22Rv1 (cell line): ENCODE data around the gene ZDHHC11.
"Not testable (repeated sequence)": the region's sequence is repeated elsewhere in the genome, so short reads cannot be mapped to it uniquely, and the experiment has no call there.

Source experiments
- ZFX ChIP-seq: fragments of 450-650 bp; IDR thresholded peaks from 2 replicates; pipeline ENCODE4 v1.6.1; 2017; ENCODE audit warnings: antibody characterized with exemption, borderline replicate concordance
- TF ChIP-seq, protein P1 (sequence below): fragments of 450-650 bp; IDR thresholded peaks from 2 replicates; pipeline ENCODE4 v1.5.1; 2017; ENCODE audit warnings: mild to moderate bottlenecking

DNA sequence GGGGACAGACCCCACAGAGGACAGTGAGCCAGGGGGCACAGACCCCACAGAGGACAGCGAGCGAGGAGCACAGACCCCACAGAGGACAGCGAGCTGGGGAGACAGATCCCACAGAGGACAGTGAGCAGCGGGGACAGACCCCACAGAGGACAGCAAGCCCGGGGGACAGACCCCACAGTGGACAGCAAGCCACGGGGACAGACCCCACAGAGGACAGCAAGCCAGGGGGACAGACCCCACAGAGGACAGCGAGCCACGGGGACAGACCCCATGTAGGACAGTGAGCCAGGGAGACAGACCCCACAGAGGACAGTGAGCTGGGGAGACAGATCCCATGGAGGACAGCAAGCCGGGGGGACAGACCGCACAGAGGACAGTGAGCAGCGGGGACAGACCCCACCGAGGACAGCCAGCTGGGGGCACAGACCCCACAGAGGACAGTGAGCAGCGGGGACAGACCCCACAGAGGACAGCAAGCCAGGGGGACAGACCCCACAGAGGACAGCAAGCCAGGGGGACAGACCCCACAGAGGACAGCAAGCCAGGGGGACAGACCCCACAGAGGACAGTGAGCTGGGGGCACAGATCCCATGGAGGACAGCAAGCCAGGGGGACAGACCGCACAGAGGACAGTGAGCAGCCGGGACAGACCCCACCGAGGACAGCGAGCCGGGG, 2.8 kb upstream of the ZDHHC11 start:
- TF ChIP-seq, protein P1, sequence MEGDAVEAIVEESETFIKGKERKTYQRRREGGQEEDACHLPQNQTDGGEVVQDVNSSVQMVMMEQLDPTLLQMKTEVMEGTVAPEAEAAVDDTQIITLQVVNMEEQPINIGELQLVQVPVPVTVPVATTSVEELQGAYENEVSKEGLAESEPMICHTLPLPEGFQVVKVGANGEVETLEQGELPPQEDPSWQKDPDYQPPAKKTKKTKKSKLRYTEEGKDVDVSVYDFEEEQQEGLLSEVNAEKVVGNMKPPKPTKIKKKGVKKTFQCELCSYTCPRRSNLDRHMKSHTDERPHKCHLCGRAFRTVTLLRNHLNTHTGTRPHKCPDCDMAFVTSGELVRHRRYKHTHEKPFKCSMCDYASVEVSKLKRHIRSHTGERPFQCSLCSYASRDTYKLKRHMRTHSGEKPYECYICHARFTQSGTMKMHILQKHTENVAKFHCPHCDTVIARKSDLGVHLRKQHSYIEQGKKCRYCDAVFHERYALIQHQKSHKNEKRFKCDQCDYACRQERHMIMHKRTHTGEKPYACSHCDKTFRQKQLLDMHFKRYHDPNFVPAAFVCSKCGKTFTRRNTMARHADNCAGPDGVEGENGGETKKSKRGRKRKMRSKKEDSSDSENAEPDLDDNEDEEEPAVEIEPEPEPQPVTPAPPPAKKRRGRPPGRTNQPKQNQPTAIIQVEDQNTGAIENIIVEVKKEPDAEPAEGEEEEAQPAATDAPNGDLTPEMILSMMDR = not testable (repeated sequence)
- TF ChIP-seq ZFX = not testable (repeated sequence)
